ENCODE results near the gene EPHA7.

DNA sequence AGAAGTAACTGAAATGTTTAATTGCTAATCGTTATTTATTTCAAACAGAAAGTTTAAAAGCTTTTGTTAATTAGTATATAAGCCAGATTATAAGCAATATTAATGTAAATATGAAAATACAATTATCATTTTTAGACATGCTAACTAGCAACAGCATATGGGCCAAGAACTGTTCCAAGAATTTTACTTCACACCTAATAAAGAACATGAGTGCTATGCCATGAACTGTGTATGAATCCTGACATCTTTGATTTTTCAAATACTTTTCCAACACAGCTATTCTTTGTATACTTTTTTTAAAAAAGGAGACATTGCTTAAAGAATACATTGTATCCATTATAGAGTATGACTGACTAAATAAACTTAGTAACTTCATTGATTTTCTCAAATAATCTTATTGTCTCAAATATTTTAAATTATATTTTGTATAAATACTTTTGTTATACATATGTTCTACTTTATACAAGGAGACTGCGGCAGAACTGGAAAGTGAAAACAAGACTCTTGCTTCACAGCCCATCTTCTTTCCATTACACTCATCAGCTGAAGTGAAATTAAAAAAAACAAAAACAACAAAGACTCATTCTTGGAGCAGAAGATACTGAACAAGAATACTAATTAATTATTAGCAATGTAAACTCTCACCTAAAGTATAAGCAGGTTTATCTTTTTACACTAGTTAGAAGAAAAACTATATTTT is 89.9 kb downstream of the EPHA7 start:
- TF ChIP-seq CTCF (conservative IDR thresholded peaks at IDR 0.05 in 1 of 2, IDR thresholded peaks at IDR 0.05 in 1 of 2; ENCODE audit: extremely low read depth in 1 of 2, insufficient read depth in 1 of 2, low read depth in 1 of 2, low read length in 2 of 2) (no peak), EZH2 (IDR thresholded peaks at IDR 0.05; ENCODE audit: borderline replicate concordance, low read length) (no peak)

Data from mammary epithelial cell (primary cell).